Caco-2 (cell line): ENCODE results near the gene PTPRN2. TPM values are rescaled to one million over a fixed set of nuclear protein-coding genes. Genes with fewer than 3 reads are reported as not detected.

Experiments
- BruUV-seq: library from RNA; stranded (reverse); fragments of 400-500 nt; replicated peaks from 2 replicates; lab custom pipeline; 2021; lab: Mats Ljungman, UMichigan
- CTCF ChIA-PET: fragments of 300-600 bp; sonication (Branson Sonifier 250); formaldehyde crosslinking; loops from one replicate; lab custom pipeline; 2022; ENCODE audit warnings: antibody characterized with exemption; lab: Charles Lee
- POLR2A ChIA-PET: fragments of 300-600 bp; sonication (Branson Sonifier 250); formaldehyde crosslinking; loops from one replicate; lab custom pipeline; 2022; ENCODE audit warnings: antibody characterized with exemption; lab: Charles Lee
- DNase-seq, 2 experiments: peaks; one replicate each; pipeline versions ENCODE4 v3.0.0 to v3.0.0-alpha.2; 2020 to 2022
- H3K27me3 ChIP-seq: replicated peaks from 2 replicates; pipeline ENCODE4 v1.6.0; 2011; ENCODE audit warnings: low read length; ENCODE audit not compliant: control insufficient read depth, insufficient read depth
- H3K36me3 ChIP-seq: 2 replicates; pipeline ENCODE4 v1.5.1; 2011; ENCODE audit warnings: low read length; ENCODE audit not compliant: control insufficient read depth, insufficient read depth
- H3K4me1 ChIP-seq: fragments of 250-450 bp; sonication (Bioruptor Pico); 2 replicates; pipeline ENCODE4 v1.5.1; 2020; ENCODE audit warnings: mild to moderate bottlenecking
- H3K4me3 ChIP-seq: 2 replicates; pipeline ENCODE4 v1.5.1; 2011; ENCODE audit warnings: low read depth, mild to moderate bottlenecking, control low read depth, low read length
- H3K9me3 ChIP-seq: fragments of 250-450 bp; sonication (Bioruptor Pico); 2 replicates; pipeline ENCODE4 v1.5.1; 2020; ENCODE audit warnings: mild to moderate bottlenecking, moderate library complexity
- H3K27ac Mint-ChIP-seq: one replicate; pipeline ENCODE4 v1.8.0; 2022; ENCODE audit warnings: mixed read lengths; ENCODE audit not compliant: unreplicated experiment
- H3K27me3 Mint-ChIP-seq: one replicate; pipeline ENCODE4 v1.8.0; 2022; ENCODE audit warnings: mixed read lengths; ENCODE audit not compliant: insufficient read depth, unreplicated experiment
- H3K36me3 Mint-ChIP-seq: one replicate; pipeline ENCODE4 v1.8.0; 2022; ENCODE audit warnings: mild to moderate bottlenecking, mixed read lengths; ENCODE audit not compliant: insufficient read depth, unreplicated experiment
- H3K4me1 Mint-ChIP-seq: one replicate; pipeline ENCODE4 v1.8.0; 2022; ENCODE audit warnings: low read depth, mixed read lengths; ENCODE audit not compliant: unreplicated experiment
- H3K4me3 Mint-ChIP-seq: one replicate; pipeline ENCODE4 v1.8.0; 2022; ENCODE audit warnings: mild to moderate bottlenecking, moderate library complexity, mixed read lengths; ENCODE audit not compliant: unreplicated experiment
- H3K9me3 Mint-ChIP-seq: one replicate; pipeline ENCODE4 v1.8.0; 2022; ENCODE audit warnings: mixed read lengths; ENCODE audit not compliant: unreplicated experiment
- CTCF ChIP-seq, 2 experiments: fragments of 200-600 bp in 1 of 2; IDR thresholded peaks; 1 replicate in 1 of 2; 2 replicates in 1 of 2; pipeline versions ENCODE4 v1.5.1 to v1.8.0; 2011 to 2022; ENCODE audit warnings: antibody characterized with exemption in 1 of 2, control low read depth in 1 of 2, inconsistent platforms in 1 of 2, low read depth in 1 of 2, low read length in 1 of 2, mild to moderate bottlenecking in 1 of 2, moderate library complexity in 1 of 2; ENCODE audit not compliant: insufficient read depth in 1 of 2, severe bottlenecking in 1 of 2, unreplicated experiment in 1 of 2
- intact Hi-C: fragments of 100-400 bp; cut with micrococcal nuclease; formaldehyde crosslinking; loops from one replicate; pipeline ENCODE4 v1.10.0; 2022; ENCODE audit not compliant: unreplicated experiment
- total RNA-seq: library from RNA; stranded (reverse); gene quantifications from 2 replicates; pipeline ENCODE4 v1.2.3, GENCODE V29; 2022

The PTPRN2 gene
- total RNA-seq, 1 experiment from 2014 or later = 1.4 TPM

GRCh38 chr7:157711353-157711888 is 876.2 kb downstream of the PTPRN2 start:
- H3K36me3 ChIP-seq = no peaks in the 10 kb centered on the region
- BruUV-seq = no TSS peak
- no peak for TF ChIP-seq CTCF (IDR thresholded peaks at IDR 0.05; ENCODE audit: insufficient read depth in 1 of 2, low read depth in 1 of 2, low read length in 1 of 2, severe bottlenecking in 1 of 2, unreplicated experiment in 1 of 2)
- Mint-ChIP-seq H3K4me1 (no peaks in the 10 kb centered on the region), H3K9me3 (no peaks in the 10 kb centered on the region), H3K4me3 (no peak overlapping the region), H3K36me3 (no peaks in the 10 kb centered on the region), H3K27ac (no peak overlapping the region), H3K27me3 (peaks cover 19% of the 10 kb centered on the region)
- no peak for DNase-seq
- POLR2A ChIA-PET = no interaction called here
- H3K4me1 ChIP-seq = no peaks in the 10 kb centered on the region
- intact Hi-C loops = no loop called here
- CTCF ChIA-PET = no interaction called here
- H3K9me3 ChIP-seq = no peaks in the 10 kb centered on the region
- H3K27me3 ChIP-seq = no peaks in the 10 kb centered on the region
- no peak overlapping the region for H3K4me3 ChIP-seq

DNA sequence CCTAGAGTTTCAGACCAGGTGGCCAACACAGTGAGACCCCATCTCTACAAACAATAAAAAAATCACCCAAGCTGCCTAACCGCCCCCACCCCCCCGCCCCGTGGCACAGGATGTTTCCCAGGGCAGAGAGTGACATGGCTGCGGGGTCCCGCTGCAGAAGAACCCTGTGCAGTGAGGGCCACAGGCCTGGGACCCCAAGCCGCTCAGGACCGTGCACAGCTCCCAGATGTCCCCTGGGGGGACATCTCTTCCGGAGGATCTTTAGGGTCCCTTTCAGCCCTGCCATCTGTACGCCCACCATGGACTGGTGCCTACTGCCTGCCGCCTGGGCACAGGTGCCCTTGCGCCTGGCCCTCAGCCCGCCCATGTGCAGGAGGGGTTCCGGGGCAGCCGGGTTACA is 877.2 kb downstream of the PTPRN2 start:
- H3K36me3 Mint-ChIP-seq = no peaks in the 10 kb centered on the region
- H3K9me3 Mint-ChIP-seq = no peaks in the 10 kb centered on the region
- no peak for TF ChIP-seq CTCF (IDR thresholded peaks at IDR 0.05; ENCODE audit: insufficient read depth in 1 of 2, low read depth in 1 of 2, low read length in 1 of 2, severe bottlenecking in 1 of 2, unreplicated experiment in 1 of 2)
- DNase-seq = no peak
- no peak overlapping the region for H3K4me3 ChIP-seq
- H3K4me1 ChIP-seq = no peaks in the 10 kb centered on the region
- intact Hi-C loops = no loop called here
- no TSS peak for BruUV-seq
- no peaks in the 10 kb centered on the region for H3K36me3 ChIP-seq
- ChIA-PET POLR2A (no interaction called here), CTCF (no interaction called here)
- H3K9me3 ChIP-seq = no peaks in the 10 kb centered on the region
- no peak overlapping the region for H3K4me3 Mint-ChIP-seq
- H3K27ac Mint-ChIP-seq = no peak overlapping the region
- no peaks in the 10 kb centered on the region for H3K27me3 ChIP-seq
- H3K27me3 Mint-ChIP-seq = peaks cover 19% of the 10 kb centered on the region
- no peaks in the 10 kb centered on the region for H3K4me1 Mint-ChIP-seq

GRCh38 chr7:157709531-157710251 is 877.9 kb downstream of the PTPRN2 start:
- no TSS peak for BruUV-seq
- no peaks in the 10 kb centered on the region for H3K9me3 ChIP-seq

More at GRCh38 chr7:157709531-157710251, 877.9 kb downstream of the PTPRN2 start:
- H3K4me3 Mint-ChIP-seq = no peak overlapping the region
- H3K27ac Mint-ChIP-seq = no peak overlapping the region
- Histone ChIP-seq H3K36me3 (no peaks in the 10 kb centered on the region), H3K4me1 (no peaks in the 10 kb centered on the region), H3K4me3 (no peak overlapping the region), H3K27me3 (no peaks in the 10 kb centered on the region)
- H3K27me3 Mint-ChIP-seq = peaks cover 15% of the 10 kb centered on the region
- intact Hi-C loops = no loop called here
- H3K4me1 Mint-ChIP-seq = no peaks in the 10 kb centered on the region
- POLR2A ChIA-PET = no interaction called here
- H3K36me3 Mint-ChIP-seq = no peaks in the 10 kb centered on the region
- CTCF ChIA-PET = no interaction called here
- H3K9me3 Mint-ChIP-seq = no peaks in the 10 kb centered on the region
- no peak for TF ChIP-seq CTCF (IDR thresholded peaks at IDR 0.05; ENCODE audit: insufficient read depth in 1 of 2, low read depth in 1 of 2, low read length in 1 of 2, severe bottlenecking in 1 of 2, unreplicated experiment in 1 of 2)
- DNase-seq = no peak
